GM19351 (cell line): Measurements from ENCODE around the gene PPP1CA.

Experiments used
- ATAC-seq: cut with Tn5 transposase; IDR thresholded peaks from one replicate; pipeline ENCODE4 v1.9.1; 2021; ENCODE audit warnings: mild to moderate bottlenecking, moderate library complexity; ENCODE audit not compliant: unreplicated experiment

PPP1CA gene

DNA sequence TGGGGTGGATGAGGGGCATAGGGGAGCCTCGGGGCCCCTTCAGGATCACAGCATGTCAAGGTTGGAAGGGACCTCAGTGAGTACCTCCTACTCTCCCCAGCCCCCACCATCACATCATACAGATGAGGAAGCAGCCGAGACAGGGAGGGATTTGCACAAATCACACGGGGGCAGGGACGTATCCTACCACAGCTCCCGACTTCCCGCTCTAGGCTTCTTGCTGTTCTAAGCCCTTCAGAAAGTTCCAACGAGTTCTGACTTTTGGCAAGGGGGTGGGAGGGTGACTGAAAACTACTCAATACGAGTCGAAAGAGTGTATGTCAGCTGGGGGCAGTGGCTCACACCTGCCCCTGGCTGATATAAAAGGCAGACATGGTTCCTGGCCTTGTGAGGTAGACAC lies 14.6 kb downstream of the PPP1CA start:
- no peak for ATAC-seq

DNA sequence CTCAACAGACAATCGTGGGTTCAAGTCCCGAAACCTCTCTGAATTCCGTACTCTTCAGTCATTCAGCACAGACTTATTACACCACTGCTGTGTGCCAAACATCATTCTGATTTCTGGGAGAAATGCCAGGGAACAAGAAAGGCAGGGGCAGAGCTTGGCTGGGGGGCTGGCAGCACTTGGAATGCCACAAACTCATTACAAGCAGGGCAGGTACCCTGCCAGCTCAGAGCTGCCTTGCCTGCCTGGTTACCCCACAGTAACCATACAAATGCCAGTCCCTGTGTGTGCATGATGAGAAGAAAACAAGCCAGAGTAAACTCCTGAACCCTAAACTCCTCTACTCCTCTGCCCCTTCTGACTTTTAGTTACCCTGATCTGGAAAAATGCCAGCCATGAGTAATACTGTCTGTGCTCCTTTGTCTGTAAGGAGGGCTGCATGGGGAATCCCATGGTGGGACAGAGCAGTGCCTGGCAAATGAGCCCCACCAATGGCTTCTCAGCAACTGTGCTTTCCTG lies 16.7 kb downstream of the PPP1CA start:
- ATAC-seq: no peak

GRCh38 chr11:67382276-67383136 lies 19.2 kb downstream of the PPP1CA start:
- no peak for ATAC-seq

- ATAC-seq: no peak
These were observed 20.2 kb downstream of the PPP1CA start for GRCh38 chr11:67381244-67381972.

GRCh38 chr11:67379061-67380058 lies 22.3 kb downstream of the PPP1CA start:
- ATAC-seq: no peak

DNA sequence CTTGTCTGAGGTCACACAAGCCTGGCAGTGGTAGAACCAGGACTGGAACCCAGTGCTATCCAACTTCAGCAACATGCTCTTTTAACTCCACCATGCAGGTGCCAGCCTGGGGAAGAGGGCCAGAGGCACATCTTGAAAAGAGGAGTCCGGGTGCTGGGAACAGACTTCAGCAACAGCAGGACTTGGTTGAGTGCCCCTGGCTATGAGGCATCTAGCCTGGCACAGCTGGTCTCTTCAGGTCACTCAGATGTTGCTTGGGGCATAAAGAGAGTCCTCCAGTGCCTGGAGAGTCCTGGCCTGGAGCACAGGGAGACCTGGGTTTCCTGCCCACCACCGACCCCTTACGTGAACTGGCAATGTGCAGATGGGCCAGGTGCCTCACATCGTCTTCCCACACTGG lies 23.1 kb downstream of the PPP1CA start:
- ATAC-seq: no peak

DNA sequence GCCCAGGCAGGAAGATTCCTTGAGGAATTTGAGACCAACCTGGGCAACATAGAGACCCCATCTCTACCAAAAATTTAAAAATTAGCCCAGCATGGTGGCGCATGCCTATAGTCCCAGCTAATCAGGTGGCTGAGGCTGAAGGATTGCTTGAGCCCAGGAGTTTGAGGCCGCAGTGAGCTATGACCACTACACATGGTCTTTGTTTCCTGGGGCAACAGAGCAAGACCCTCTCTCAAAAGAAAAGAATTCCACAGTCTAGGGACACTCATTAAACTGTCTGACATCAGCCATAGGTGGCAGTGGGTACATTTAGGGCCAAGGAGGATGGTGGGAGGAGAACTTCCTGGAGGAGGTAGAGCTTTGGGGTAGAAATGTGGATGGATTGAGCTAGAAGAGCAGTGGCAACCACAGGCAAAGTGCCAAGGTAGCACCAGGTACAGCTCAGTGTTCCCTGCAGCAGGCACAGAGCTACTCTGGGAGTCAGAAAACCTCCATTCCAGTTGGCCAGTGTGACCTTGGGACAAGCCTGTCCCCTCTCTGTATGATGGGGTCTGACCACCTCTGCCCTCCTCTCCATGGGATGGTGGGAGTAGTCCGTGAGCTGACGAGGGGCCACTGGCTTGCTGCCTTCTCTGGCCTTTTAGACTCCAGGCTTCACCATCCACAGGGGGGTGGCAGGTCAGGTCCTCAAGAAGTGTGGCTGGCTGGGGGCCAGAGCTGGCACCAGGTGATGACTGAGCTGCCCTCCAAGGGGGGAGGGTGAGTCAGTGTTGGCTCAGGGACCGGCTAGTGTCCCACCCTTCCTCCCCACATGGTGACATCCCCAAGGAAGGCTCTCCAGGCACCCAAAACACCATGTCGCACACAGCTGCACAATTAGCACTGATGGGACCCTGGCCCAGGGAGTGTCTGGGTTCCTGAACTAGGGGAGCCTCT lies 24.5 kb downstream of the PPP1CA start:
- ATAC-seq: no peak

DNA sequence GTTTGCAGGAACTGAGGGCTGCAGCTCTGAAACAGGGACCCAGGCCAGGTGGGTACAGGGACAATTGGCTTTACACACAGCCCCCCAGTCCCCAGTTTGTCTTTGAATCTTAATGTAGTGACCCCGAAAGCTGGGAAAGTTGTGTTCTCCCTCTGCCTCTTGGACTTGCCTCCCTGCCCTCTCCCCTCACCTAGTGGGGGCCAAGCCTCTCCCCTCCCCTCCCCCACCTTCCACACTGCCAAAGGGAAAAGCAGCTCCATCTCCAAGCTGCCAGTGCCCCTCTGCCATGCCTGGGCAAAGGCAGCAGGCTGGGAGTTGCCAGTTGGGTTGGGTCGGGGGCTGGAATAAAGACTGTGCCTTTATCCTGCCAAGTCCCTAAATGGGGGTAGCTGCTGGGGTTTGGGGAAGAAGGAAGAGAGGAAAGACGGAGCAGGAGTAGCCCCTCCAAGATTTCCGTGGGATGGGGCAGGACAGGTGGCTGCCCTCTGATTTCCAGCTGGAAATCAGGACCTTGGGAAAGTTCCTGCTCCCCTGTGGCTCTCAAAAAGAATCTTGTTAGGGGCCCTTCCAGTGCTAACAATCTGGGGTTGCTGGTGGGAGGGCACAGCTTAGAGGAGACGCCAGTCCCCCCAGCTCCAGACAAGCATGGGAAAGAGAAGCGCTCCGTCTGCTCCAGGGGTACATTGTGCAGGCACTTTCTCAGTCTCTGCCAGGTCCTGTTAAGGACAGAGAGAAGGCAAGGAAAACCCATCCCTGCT lies 25.4 kb downstream of the PPP1CA start:
- no peak for ATAC-seq

DNA sequence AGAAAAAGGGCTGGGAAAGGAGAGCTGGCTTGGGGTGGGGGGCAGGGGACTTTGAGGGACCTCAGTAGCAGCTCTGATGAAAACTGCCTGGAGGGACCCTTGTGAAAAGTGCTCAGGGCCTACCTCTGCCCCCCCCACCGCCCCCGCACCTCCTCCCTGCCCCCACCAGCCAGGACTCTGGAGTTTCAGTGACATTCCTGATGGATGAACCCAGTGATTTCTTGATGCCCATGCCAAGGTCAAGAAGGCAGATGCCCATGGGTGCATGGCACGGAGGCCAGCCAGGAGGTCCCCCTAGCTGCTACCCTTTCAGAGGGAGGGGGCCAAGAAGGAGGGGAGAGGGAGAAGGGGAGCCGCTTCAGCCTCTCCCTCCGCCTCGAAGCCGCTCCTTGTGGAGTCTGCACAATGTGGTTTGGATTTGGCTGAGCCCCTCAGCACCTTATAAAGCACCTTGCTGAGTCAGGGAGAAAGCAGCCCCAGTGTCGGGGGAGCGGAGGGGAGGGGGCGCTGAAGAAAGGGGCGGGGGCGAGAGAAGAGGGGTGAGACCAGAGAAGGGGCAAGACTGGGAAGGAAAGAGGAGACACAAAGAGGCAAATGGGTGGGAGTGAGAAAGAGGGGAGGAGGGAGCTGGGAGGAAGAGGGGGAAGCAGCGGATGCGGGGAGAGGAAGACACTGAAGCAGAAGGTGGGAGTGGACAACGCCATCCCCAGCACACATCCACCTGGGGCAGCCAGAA lies 26.2 kb downstream of the PPP1CA start:
- ATAC-seq: no peak

GRCh38 chr11:67374571-67375281 lies 26.9 kb downstream of the PPP1CA start:
- no peak for ATAC-seq

- no peak for ATAC-seq
These were observed 27.7 kb downstream of the PPP1CA start for GRCh38 chr11:67373648-67374570.

- ATAC-seq: no peak
These were observed 28.5 kb downstream of the PPP1CA start, which contains the start of gene CLCF1 for GRCh38 chr11:67372993-67373647. Gene CLCF1 (minus strand): TSS chr11:67373598. CDS start chr11:67373539, 59 bp downstream.

- no peak for ATAC-seq
These were observed 29.2 kb downstream of the PPP1CA start for GRCh38 chr11:67372321-67372992.

DNA sequence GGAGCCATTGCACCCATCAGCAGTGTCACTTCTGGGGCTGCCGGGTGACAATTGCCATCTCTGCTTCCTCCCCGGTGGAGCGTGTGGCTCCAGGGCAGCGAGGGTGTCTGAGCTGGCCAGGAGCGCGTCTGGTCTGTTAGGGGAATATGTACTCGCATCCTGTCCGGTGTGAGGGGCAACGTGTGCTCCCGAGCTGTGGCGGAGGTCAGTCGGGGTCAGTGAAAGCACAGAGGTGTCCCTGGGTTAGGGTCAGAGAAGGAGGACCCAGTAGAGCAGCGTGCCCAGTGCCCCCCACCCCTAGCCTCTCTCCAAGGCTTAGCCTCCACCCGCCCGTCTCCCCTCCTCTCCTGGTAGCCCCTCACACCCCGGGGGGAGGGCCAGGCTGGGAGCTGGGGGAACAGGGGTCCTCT lies 29.7 kb downstream of the PPP1CA start:
- no peak for ATAC-seq

DNA sequence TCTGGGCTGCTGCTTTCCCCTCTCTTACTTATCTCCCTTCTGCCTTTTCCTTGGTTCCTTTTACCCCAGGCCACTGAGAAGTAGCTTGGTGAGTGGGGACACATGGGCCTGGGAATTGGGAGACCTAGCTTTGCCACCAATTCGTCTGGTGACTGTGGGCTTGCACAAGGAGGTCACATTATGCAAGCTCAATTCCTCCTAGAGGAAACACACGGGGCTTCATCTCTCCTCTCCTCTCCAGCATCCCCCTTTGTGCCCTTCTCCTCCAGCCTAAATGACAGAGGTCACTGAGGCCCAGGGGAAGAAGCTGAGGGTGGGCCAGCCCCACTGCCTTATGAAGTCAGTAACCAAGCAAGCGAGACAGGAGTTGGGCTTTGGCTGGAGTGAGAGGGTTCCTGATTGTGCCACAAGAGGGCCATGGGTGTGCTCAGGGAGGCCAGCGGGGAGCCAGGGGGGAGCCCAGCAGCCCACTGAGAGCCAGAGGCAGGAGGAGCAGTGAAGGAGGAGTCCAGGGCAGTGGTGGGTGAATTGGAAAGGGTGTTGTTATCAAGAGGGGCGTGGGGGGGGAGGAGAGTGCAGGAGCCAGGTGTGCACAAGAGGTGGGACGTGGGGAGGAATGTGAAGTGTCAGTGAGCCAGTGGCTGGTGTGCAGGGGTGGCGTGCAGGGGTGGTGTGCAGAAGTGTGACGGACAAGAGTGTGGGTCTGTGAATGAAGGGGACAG lies 30.3 kb downstream of the PPP1CA start:
- no peak for ATAC-seq
